Keratinocyte (primary cell): ENCODE measurements around the gene ADAMTS16. TPM values are rescaled to one million over a fixed set of nuclear protein-coding genes. Genes with fewer than 3 reads are reported as not detected.

ENCODE experiments used
- DNase-seq: peaks from one replicate; pipeline ENCODE4 v3.0.0-alpha.2; 2011; ENCODE audit warnings: low read depth, missing footprints, low spot score
- FAIRE-seq: peaks from 2 replicates; lab custom pipeline; 2011; peaks lifted over from hg19 to GRCh38; lab: Jason Lieb, UNC
- H2AFZ ChIP-seq: 2 replicates; pipeline ENCODE4 v1.6.0; 2012; ENCODE audit warnings: low read length, control low read depth, inconsistent platforms; ENCODE audit not compliant: control insufficient read depth
- H3K27ac ChIP-seq: 2 replicates; pipeline ENCODE4 v1.5.1; 2011; ENCODE audit warnings: low read length; ENCODE audit not compliant: control insufficient read depth, insufficient read depth
- H3K27me3 ChIP-seq: 3 replicates; pipeline ENCODE4 v1.6.0; 2011; ENCODE audit warnings: low read length; ENCODE audit not compliant: control insufficient read depth, insufficient read depth; ENCODE audit errors: extremely low read depth
- H3K36me3 ChIP-seq, 2 experiments: 2 replicates in 1 of 2; 3 replicates in 1 of 2; pipeline ENCODE4 v1.5.1; 2011; ENCODE audit warnings: low read length in 2 of 2, mild to moderate bottlenecking in 1 of 2; ENCODE audit not compliant: control insufficient read depth in 2 of 2, insufficient read depth in 2 of 2; ENCODE audit errors: extremely low read depth in 1 of 2
- H3K4me1 ChIP-seq: 3 replicates; pipeline ENCODE4 v1.5.1; 2011; ENCODE audit warnings: low read length; ENCODE audit not compliant: control insufficient read depth, insufficient read depth; ENCODE audit errors: extremely low read depth
- H3K4me2 ChIP-seq: 3 replicates; pipeline ENCODE4 v1.6.0; 2011; ENCODE audit warnings: low read depth, low read length; ENCODE audit not compliant: control insufficient read depth, insufficient read depth; ENCODE audit errors: extremely low read depth
- H3K4me3 ChIP-seq, 3 experiments: fragments of 200-600 bp in 1 of 3; sonication (generic) in 1 of 3; 2 replicates in 2 of 3; 3 replicates in 1 of 3; pipeline ENCODE4 v1.5.1; 2011 to 2016; ENCODE audit warnings: low read length in 3 of 3, mild to moderate bottlenecking in 3 of 3, control low read depth in 2 of 3, inconsistent platforms in 1 of 3, low read depth in 1 of 3, mixed read lengths in 1 of 3, mixed run types in 1 of 3, moderate library complexity in 1 of 3; ENCODE audit not compliant: control insufficient read depth in 2 of 3, insufficient read depth in 2 of 3; ENCODE audit errors: extremely low read depth in 1 of 3
- H3K79me2 ChIP-seq: 2 replicates; pipeline ENCODE4 v1.6.0; 2012; ENCODE audit warnings: low read length; ENCODE audit not compliant: control insufficient read depth, insufficient read depth
- H3K9ac ChIP-seq: 3 replicates; pipeline ENCODE4 v1.6.0; 2011; ENCODE audit warnings: low read length; ENCODE audit not compliant: control insufficient read depth, insufficient read depth; ENCODE audit errors: extremely low read depth
- H3K9me1 ChIP-seq: 3 replicates; pipeline ENCODE4 v1.6.0; 2011; ENCODE audit warnings: low read length; ENCODE audit not compliant: control insufficient read depth, insufficient read depth; ENCODE audit errors: extremely low read depth
- H3K9me3 ChIP-seq: 2 replicates; pipeline ENCODE4 v1.5.1; 2012; ENCODE audit warnings: low read depth, low read length; ENCODE audit not compliant: control insufficient read depth
- H4K20me1 ChIP-seq: 3 replicates; pipeline ENCODE4 v1.6.0; 2011; ENCODE audit warnings: low read length; ENCODE audit not compliant: control insufficient read depth, insufficient read depth; ENCODE audit errors: extremely low read depth
- CTCF ChIP-seq, 3 experiments: IDR thresholded peaks in 1 of 3; conservative IDR thresholded peaks in 1 of 3; optimal IDR thresholded peaks in 1 of 3; 2 replicates in 2 of 3; 3 replicates in 1 of 3; pipeline versions ENCODE3 to v1.5.1; 2011; ENCODE audit warnings: low read length in 3 of 3, mild to moderate bottlenecking in 3 of 3, moderate library complexity in 2 of 3, control low read depth in 1 of 3, inconsistent platforms in 1 of 3; ENCODE audit not compliant: insufficient read depth in 2 of 3; ENCODE audit errors: extremely low read depth in 1 of 3
- EZH2 ChIP-seq: IDR thresholded peaks from one replicate; pipeline ENCODE4 v1.6.1; 2012; ENCODE audit warnings: inconsistent platforms, mild to moderate bottlenecking, low read length, moderate library complexity
- dilution Hi-C: fragments of 300-500 bp; cut with MboI; formaldehyde crosslinking; loops from one replicate; pipeline ENCODE4 v1.7.0; 2020; ENCODE audit warnings: low sequenced_read_pairs; ENCODE audit not compliant: extremely low pct_ligation_motif_present
- polyA plus RNA-seq, 5 experiments: library from polyadenylated mRNA; depleted of rRNA in 3 of 5; stranded (reverse) in 3 of 5; stranded (forward) in 1 of 5; unstranded in 1 of 5; fragments of >200 nt; gene quantifications; 1 replicate in 1 of 5; 2 replicates in 3 of 5; 3 replicates in 1 of 5; pipeline versions ENCODE4 v1.2.1 to v1.2.3, GENCODE V29; 2011 to 2012; ENCODE audit warnings: missing spikeins in 2 of 5, low read depth in 1 of 5, low replicate concordance in 1 of 5

Gene ADAMTS16
- polyA plus RNA-seq, 1 donor (not counting 4 experiments of a cell fraction or from before 2014, with no cell fraction given), result not detected

GRCh38 chr5:5158472-5158895, 18.4 kb downstream of the ADAMTS16 start:
- Histone ChIP-seq H3K4me1 (no peaks in the 10 kb centered on the region), H3K9me1 (no peaks in the 10 kb centered on the region), H3K4me2 (no peak overlapping the region), H2AFZ (no peak overlapping the region), H3K9ac (no peak overlapping the region), H3K79me2 (no peaks in the 10 kb centered on the region), H3K27ac (no peak overlapping the region), H3K27me3 (no peaks in the 10 kb centered on the region), H3K9me3 (no peaks in the 10 kb centered on the region), H3K36me3 (no peaks in the 10 kb centered on the region), H3K4me3 (no peak overlapping the region), H4K20me1 (no peaks in the 10 kb centered on the region)
- dilution Hi-C loops, result no loop called here
- TF ChIP-seq CTCF (optimal IDR thresholded peaks at IDR 0.05 in 1 of 3, IDR thresholded peaks at IDR 0.05 in 1 of 3, conservative IDR thresholded peaks at IDR 0.05 in 1 of 3; ENCODE audit: extremely low read depth in 1 of 3, insufficient read depth in 2 of 3, low read length in 3 of 3) (no peak), EZH2 (no peak)
- FAIRE-seq (no peak), DNase-seq (no peak)

- no peak overlapping the region for H3K4me3 ChIP-seq
- H3K9me1 ChIP-seq, result no peaks in the 10 kb centered on the region
- no peaks in the 10 kb centered on the region for H3K9me3 ChIP-seq
- no peak overlapping the region for H3K4me2 ChIP-seq
- FAIRE-seq, result no peak
- no peaks in the 10 kb centered on the region for H3K4me1 ChIP-seq
- dilution Hi-C loops, result no loop called here
- DNase-seq, result no peak
- H3K9ac ChIP-seq, result no peak overlapping the region
- no peak overlapping the region for H2AFZ ChIP-seq
- TF ChIP-seq EZH2, result no peak
- TF ChIP-seq CTCF (optimal IDR thresholded peaks at IDR 0.05 in 1 of 3, IDR thresholded peaks at IDR 0.05 in 1 of 3, conservative IDR thresholded peaks at IDR 0.05 in 1 of 3; ENCODE audit: extremely low read depth in 1 of 3, insufficient read depth in 2 of 3, low read length in 3 of 3), result no peak
- no peaks in the 10 kb centered on the region for H3K79me2 ChIP-seq
- H3K27me3 ChIP-seq, result no peaks in the 10 kb centered on the region
- no peak overlapping the region for H3K27ac ChIP-seq
- H4K20me1 ChIP-seq, result no peaks in the 10 kb centered on the region
- H3K36me3 ChIP-seq, result no peaks in the 10 kb centered on the region
These were observed 19.4 kb downstream of the ADAMTS16 start for GRCh38 chr5:5159282-5160103.
